ENCODE data around the gene OTUD3.

GRCh38 chr1:19894218-19894617 lies 12.0 kb downstream of the OTUD3 start:
- no peak for TF ChIP-seq POLR2AphosphoS5 (IDR thresholded peaks at IDR 0.05)
- no peak for TF ChIP-seq CTCF (IDR thresholded peaks at IDR 0.05)
- no peak for TF ChIP-seq POLR2A (IDR thresholded peaks at IDR 0.05; ENCODE audit: low read depth)
